ENCODE results near the gene CXCL14.

The CXCL14 gene

DNA sequence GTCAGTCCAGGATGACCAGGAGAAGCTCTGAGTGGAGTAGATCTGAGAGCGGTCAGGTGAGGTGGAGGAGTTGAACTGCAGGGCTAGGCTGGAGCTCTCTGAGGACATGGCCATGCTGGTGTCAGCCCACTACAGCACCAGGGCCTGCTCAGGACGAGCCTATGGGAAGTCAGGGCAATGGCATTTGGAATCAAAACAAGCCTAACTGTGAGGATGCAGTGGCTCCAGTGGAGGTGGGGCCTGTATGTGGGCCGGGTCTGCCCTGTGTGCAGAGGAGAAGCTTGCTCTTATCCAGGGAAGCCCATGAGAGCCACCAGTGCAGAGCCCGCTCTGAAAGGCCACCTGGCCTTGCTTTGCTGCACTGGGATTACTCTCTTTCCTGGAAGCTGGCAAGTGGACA is 11.1 kb downstream of the CXCL14 start:
- DNase-seq (ENCODE audit: low read depth in 2 of 2), result no peak

GRCh38 chr5:135566422-135567400 is 12.1 kb downstream of the CXCL14 start:
- DNase-seq (ENCODE audit: low read depth in 2 of 2), result no peak

DNA sequence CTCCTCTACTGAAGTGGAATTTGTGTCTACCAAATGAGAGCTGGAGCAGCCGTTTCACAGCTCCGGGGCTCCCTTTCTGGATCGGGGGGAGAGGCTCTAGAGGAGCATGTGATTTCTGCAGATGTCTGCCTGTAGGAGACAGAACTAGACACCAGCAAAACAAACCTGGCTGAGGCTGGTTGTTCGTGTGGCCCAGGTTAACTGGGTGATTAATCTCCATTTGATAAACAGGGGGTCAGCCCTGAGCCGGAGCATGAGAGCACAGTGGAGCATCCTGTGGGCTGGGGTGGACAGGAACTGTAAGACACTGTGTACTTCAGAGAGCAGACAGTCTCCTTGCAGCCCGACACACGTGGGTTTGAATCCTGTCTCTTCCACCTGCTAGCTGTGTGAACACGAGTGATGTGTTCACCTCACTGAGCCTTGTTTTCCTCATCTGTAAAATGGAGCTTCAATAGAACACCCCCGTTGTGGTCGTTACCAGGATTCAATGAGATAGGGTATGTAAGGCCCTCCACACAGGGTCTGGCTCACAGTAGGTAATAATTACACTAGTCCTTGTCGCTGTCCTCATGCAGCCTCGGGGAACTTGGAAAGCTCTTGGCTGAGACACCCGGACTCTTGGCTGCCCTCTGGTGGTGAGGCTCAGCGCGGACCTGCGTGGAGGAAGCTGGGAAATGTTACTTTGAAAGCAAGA is 12.9 kb downstream of the CXCL14 start:
- peak; percentile 13 to 40 for DNase-seq (ENCODE audit: low read depth in 2 of 2)

DNA sequence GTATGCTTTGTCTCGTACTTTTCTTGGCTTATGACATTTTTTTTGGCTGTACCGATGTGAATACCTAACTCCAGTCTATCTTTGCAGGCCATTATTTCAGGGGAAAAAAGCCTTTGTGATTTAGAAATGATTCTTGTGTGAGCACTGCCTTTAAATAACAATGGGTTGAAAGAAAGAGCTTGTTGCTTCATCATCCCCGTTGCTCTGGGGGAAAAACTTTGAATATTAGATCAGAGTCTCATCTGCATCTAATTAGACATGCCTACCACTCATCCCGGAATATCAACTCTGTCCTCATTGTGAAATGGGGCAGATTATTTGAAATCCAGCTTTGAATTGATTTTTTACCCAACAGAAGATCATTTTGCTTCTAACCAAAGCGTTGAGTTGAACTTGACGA is 13.5 kb downstream of the CXCL14 start:
- DNase-seq (ENCODE audit: low read depth in 2 of 2), result no peak

GRCh38 chr5:135564331-135564730 is 14.5 kb downstream of the CXCL14 start:
- DNase-seq (ENCODE audit: low read depth in 2 of 2), result no peak

GRCh38 chr5:135561266-135561665 is 17.5 kb downstream of the CXCL14 start:
- DNase-seq (ENCODE audit: low read depth in 2 of 2), result no peak

DNA sequence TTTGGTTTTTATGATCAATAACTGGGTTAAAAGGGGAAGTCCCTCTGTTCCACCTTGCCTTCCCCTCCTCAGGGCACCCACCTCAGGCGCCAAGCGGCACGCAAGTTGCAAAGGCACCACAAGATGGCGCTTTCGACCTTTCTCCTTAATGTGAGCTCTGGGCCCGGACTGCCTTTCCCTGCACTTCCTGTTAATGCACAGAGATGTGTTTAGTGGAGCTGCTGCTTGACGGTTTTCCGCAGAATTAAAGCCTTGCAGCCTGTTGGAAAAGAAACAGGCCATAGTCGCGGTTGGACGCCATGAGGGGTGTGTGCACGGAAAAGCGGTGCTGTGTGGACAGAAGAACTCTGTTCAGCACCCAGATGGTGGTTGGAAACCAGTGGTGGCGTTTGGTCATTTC is 17.9 kb downstream of the CXCL14 start:
- peak in 1 of 2 donors; percentile 12 for DNase-seq (ENCODE audit: low read depth in 2 of 2)

DNA sequence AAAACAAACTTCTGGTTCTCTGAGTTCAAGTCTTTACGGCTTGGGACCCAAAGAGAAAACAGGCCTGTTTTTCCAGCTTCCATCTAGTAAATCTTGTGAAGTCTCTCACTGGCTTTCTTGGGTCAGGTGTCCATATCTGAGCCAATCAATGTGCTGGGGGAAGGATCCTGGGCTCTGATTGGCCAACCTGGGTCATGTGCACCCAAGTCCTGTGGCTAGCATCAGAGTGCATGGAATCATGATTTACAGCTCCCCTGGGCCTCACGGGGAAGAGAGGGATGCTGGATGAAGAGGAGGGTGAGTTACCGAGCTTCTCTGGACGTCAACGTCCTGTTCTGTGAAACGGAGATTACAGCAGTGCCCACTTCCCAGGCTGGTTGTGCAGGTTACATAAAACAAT is 19.4 kb downstream of the CXCL14 start:
- DNase-seq (ENCODE audit: low read depth in 2 of 2), result no peak

GRCh38 chr5:135557076-135557838 is 21.5 kb downstream of the CXCL14 start:
- no peak for DNase-seq (ENCODE audit: low read depth in 2 of 2)

DNA sequence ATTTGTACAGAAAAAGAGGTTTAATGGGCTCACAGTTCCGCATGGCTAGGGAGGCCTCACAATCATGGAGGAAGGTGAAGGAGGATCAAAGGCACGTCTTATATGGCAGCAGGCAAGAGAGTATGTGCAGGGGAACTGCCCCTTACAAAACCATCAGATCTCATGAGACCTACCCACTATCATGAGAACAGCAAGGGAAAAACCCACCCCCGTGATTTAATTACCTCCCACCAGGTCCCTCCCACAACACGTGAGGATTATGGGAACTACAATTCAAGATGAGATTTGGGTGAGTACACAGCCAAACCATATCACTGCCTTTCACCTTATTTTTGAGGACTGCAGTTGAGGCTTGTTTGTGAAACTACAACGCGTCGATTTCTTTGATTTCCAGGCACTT is 22.2 kb downstream of the CXCL14 start:
- no peak for DNase-seq (ENCODE audit: low read depth in 2 of 2)

DNA sequence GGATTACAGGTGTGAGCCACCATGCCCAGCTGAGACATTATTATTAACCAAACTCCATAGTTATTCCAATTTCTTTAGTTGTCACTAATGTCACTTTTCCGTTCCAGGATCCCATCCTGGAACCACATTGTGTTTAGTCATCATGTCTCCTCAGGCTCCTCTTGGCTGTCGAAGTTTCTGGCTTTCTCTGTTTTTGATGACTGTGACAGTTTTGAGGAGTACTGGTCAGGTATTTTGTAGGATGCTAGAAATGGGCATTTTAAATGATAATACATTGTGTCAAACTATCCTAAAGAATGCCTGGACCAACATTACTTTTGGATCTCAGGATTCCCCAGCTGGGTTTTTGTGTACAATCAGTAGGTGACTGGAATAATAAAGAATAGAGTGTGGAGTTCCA is 23.3 kb downstream of the CXCL14 start:
- DNase-seq (ENCODE audit: low read depth in 2 of 2), result no peak

- no peak for DNase-seq (ENCODE audit: low read depth in 2 of 2)
Observed at GRCh38 chr5:135553688-135554462, 24.9 kb downstream of the CXCL14 start.

DNA sequence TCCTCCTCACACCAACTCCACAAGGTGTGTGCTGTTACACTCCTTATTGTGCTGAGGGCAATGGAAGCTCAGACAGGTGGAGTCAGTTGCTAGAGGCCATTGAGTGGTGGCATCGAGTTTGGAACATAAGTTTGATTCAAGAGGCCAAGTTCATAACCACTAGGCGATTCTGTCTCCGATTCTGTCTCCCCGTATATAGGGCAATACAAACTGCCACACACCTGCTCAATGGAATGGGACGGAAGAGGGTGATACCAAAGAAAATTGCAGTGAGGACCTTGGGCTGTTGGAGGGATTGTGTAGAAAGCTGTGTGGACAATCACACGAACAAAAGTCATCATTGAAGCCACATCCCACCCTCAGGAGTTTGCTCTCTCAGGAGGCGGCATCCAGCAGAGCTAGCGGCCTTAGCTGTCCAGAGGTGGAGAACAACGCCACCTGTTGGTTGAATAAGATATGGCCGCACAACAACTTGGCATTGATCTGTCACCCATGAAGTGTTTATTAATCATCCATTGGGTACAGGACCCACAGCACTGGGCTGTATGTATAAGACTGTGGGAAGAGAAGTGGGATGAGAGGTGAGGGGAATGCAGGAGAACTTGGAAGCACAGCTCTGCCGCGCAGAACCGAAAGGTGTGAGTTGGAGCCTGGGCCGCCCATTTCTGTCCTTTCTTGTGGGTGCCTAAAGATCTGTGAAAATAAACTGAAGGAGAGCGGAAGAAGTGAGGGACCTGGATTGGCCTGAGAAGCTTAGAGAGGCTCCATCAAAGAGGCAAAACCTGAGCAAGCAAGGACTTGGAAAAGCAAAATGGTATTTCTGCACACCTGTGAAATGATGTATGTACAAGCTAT is 27.0 kb downstream of the CXCL14 start:
- no peak for DNase-seq (ENCODE audit: low read depth in 2 of 2)

GRCh38 chr5:135549413-135549812 is 29.4 kb downstream of the CXCL14 start:
- no peak for DNase-seq (ENCODE audit: low read depth in 2 of 2)

DNA sequence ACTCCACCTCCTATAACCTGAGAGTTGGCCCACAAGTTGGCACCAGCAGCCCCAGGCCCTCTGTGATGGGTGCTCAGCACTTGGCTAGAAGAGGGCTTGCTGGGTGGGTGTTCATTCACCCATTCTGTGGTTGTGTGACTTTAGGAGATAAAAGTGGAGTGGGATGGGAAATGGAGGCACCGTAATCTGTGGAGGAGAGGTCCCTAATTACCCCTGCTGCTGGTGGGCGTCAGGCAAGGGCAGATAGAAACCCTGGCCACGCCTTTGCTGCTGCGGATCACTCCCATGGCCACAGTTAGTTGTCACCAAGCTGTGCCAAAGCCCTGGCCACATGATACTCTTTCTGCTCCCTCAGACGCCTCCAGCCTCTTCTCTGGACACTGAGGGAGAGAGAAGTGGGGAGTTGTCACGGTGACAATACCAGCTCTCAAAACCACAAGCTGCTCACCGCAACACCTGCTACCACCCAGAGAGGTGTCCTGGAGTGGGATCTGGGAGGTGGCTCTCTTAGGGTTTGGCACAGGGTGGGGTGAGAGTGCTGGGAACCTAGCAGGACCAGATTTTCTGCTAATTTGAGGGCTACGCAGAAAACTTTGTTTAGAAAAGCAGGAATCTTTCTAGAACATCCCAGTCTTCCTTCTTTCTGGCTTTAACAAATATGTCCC is 31.1 kb downstream of the CXCL14 start:
- no peak for DNase-seq (ENCODE audit: low read depth in 2 of 2)

DNA sequence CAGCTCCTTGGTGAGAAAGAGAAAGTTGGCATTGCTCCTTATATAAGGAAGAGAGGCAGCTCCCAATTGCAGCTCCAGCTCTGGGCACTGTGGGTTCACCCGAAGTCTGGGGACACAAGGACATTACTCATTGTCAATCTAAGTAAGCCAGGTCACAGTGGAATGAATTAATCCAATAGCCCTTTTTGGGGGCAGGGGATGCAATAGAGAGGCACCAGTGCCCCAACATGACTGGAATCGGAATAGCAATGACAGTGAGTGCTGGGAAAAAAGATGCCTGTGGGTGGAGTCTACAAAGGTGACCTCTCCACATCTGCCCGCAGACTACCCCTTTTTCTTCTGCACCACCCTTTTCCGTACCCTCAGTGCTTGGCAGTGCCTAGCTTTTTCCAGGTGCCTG is 31.9 kb downstream of the CXCL14 start:
- DNase-seq (ENCODE audit: low read depth in 2 of 2), result no peak

DNA sequence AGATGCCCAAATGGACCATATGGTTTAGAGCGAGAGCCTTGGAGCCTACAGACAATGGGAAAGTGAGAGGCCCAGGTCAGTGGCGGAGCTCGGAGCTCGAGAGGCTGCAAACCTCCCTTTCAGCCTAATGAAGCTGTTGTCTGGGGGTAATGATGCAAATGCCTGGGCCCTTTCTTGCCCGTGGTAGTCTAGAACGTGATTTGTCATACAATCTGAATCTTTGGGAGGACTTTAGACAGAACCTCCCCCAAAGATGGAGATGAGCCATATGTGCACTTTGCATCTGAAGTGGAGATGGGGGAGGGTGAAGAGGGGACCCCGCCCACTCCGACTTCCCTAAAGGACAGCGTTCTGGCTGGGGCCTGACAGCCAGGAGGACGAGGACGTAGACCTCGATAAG is 32.7 kb downstream of the CXCL14 start:
- DNase-seq (ENCODE audit: low read depth in 2 of 2), result no peak

DNA sequence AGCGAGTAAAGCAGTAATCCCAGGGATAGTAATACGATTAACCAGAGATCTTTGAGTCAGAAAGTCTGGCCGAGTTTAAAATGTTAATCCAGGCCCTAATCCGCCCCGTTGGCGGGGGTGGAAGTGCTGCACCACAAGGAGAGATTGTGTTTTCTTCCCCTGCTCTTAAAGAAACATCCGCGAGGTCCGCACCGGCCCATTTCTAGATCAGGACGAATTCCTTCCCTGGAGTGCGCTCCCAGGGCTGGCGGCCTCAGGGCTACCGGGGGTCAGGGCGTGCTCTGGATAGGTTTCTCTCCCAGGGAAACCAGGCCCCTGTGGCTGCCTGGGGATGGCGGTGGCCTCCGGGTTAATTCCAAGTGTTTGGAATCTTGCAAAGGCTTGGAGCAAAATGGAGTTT is 33.7 kb downstream of the CXCL14 start:
- DNase-seq (ENCODE audit: low read depth in 2 of 2), result no peak

GRCh38 chr5:135543485-135544304 is 35.1 kb downstream of the CXCL14 start:
- no peak for DNase-seq (ENCODE audit: low read depth in 2 of 2)

All from stimulated activated CD8-positive, alpha-beta memory T cell treated with anti-CD3 and anti-CD28 coated beads, Interleukin-2, amount 100 ng/mL, for 1 hour (primary cell).